Measurements from ENCODE around the gene CLK4.
"Not testable (repeated sequence)": the region's sequence is repeated elsewhere in the genome, so short reads cannot be mapped to it uniquely, and the experiment has no call there.

The CLK4 gene

DNA sequence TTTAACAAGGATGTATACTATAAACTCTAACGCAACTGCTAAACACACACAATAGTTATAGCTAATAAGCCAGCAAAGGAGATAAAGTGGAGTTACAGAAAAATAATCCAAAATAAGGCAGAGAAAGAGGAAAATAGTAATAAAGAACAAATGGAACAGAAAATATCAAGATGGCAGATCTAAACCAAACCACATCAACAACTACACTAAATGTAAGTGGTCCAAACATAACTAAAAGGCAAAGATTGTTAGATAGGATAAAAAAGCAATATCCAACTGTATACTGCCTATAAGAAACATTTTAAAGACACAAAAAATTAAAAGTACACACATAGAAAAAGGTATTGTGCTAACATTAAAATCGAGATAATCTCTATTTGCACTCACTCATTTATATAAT, 31.1 kb downstream of the CLK4 start:
- Histone ChIP-seq H3K4me1 (ENCODE audit: control insufficient read depth, low read depth, low read length) (peaks cover 2% of the 10 kb centered on the region), H3K27ac (ENCODE audit: low read length) (no peak overlapping the region), H3K4me3 (ENCODE audit: low read length) (no peak overlapping the region), H3K9me3 (ENCODE audit: control insufficient read depth, low read depth, low read length) (peaks cover 16% of the 10 kb centered on the region), H3K36me3 (ENCODE audit: control insufficient read depth, low read depth, low read length) (no peaks in the 10 kb centered on the region), H3K27me3 (ENCODE audit: control insufficient read depth, insufficient read depth, low read length) (peaks cover 6% of the 10 kb centered on the region), H3K9ac (ENCODE audit: low read length) (no peak overlapping the region)

DNA sequence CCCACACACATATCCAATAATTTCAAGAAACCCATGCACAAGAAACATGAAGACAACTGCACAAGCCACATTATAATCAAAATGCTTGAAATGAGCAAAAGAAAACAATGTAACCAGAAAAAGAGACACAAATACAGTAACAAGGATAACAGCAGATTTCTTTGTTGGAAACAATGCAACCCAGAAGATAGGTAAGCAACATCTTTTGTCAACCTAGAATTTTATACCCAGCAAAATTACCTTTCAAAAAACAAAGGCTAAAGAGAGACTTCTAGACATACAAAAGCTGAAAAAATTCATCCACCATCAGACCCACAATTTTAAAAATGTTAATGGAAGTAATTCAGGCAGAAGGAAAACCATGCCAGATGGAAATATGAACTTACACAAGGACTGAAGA, 31.7 kb downstream of the CLK4 start:
- Histone ChIP-seq H3K27me3 (ENCODE audit: control insufficient read depth, insufficient read depth, low read length) (peaks cover 7% of the 10 kb centered on the region), H3K36me3 (ENCODE audit: control insufficient read depth, low read depth, low read length) (no peaks in the 10 kb centered on the region), H3K9ac (ENCODE audit: low read length) (no peak overlapping the region), H3K27ac (ENCODE audit: low read length) (no peak overlapping the region), H3K9me3 (ENCODE audit: control insufficient read depth, low read depth, low read length) (peaks cover 16% of the 10 kb centered on the region), H3K4me3 (ENCODE audit: low read length) (no peak overlapping the region), H3K4me1 (ENCODE audit: control insufficient read depth, low read depth, low read length) (peaks cover 3% of the 10 kb centered on the region)

DNA sequence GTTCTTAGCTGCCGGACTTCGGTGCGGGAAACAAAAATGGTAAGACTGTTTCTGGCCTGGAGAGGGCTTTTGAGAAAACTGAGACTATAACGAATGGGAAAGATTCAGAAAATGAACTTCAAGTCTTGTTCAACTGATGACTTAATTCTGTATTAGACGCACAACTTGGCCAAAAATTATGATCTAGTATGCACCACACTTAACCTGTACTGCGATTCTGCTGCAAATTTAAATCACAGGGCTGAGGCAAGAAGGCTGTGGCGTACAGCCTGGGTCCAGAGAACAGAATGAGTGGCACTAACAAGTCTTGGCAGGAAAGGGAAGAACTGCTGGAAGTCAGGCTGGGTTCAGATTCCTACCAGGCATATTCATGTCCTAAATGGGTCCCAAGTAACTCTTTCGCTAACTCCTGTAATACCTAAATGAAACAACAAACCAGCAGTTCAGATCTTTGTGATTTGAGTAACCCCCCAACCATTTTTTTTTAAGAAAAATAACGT, 35.9 kb downstream of the CLK4 start:
- peak overlapping the region; percentile 69 for H3K4me3 ChIP-seq (ENCODE audit: low read length)
- H3K36me3 ChIP-seq (ENCODE audit: control insufficient read depth, low read depth, low read length) = no peaks in the 10 kb centered on the region
- peaks cover 15% of the 10 kb centered on the region for H3K4me1 ChIP-seq (ENCODE audit: control insufficient read depth, low read depth, low read length)
- H3K27ac ChIP-seq (ENCODE audit: low read length) = no peak overlapping the region
- H3K9ac ChIP-seq (ENCODE audit: low read length) = no peak overlapping the region
- H3K9me3 ChIP-seq (ENCODE audit: control insufficient read depth, low read depth, low read length) = peaks cover 11% of the 10 kb centered on the region
- H3K27me3 ChIP-seq (ENCODE audit: control insufficient read depth, insufficient read depth, low read length) = peaks cover 37% of the 10 kb centered on the region

DNA sequence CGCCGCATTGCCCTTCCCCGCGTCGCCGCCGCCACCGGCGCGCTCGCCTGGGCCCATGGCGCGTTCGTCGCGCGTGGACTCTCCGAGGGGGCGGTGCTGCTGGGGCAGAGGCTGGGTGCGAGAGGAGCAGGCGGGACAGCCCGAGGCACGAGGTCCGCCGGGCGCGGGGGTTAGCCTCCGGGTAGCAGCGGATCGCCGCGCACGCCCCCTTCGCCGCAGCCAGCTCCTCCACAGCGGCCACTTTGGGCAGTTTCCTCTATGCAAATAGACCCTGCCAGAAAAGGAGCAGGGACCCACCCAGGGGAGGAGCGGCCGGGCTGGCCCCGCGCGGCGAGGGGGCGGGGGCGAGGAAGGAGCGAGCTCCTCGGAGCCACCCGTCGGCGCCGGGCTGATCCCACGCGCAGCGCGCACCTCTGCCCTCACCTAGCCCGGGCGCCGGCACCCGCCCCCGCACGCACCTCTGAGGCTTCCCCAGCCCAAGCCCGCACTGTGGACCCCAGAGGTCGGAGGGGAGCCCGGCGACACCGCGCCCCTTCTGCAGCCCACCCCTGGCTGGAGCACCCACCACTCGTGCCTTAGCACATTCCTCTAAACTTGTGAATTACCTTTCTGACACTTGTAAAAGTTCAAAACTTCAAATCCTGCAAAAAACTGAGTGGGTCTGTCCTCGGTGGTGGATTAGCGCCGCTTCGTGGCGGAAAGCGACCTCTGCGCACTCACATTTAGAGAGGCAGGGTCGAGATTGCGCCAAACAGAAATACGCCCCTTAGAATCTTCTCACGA, 36.5 kb downstream of the CLK4 start, which contains the start of gene COL23A1:
TSS of gene COL23A1 (minus strand) at position 253 of the 783 bp plus-strand sequence.
- H3K9me3 ChIP-seq (ENCODE audit: control insufficient read depth, low read depth, low read length) = peaks cover 6% of the 10 kb centered on the region
- H3K27me3 ChIP-seq (ENCODE audit: control insufficient read depth, insufficient read depth, low read length) = peaks cover 37% of the 10 kb centered on the region
- H3K4me1 ChIP-seq (ENCODE audit: control insufficient read depth, low read depth, low read length) = peaks cover 15% of the 10 kb centered on the region
- peak within 1 kb of the TSS; percentile 69 for H3K4me3 ChIP-seq (ENCODE audit: low read length)
- no peaks in the 10 kb centered on the region for H3K36me3 ChIP-seq (ENCODE audit: control insufficient read depth, low read depth, low read length)
- no peak within 1 kb of the TSS for H3K27ac ChIP-seq (ENCODE audit: low read length)
- peak within 1 kb of the TSS; percentile 38 for H3K9ac ChIP-seq (ENCODE audit: low read length)

DNA sequence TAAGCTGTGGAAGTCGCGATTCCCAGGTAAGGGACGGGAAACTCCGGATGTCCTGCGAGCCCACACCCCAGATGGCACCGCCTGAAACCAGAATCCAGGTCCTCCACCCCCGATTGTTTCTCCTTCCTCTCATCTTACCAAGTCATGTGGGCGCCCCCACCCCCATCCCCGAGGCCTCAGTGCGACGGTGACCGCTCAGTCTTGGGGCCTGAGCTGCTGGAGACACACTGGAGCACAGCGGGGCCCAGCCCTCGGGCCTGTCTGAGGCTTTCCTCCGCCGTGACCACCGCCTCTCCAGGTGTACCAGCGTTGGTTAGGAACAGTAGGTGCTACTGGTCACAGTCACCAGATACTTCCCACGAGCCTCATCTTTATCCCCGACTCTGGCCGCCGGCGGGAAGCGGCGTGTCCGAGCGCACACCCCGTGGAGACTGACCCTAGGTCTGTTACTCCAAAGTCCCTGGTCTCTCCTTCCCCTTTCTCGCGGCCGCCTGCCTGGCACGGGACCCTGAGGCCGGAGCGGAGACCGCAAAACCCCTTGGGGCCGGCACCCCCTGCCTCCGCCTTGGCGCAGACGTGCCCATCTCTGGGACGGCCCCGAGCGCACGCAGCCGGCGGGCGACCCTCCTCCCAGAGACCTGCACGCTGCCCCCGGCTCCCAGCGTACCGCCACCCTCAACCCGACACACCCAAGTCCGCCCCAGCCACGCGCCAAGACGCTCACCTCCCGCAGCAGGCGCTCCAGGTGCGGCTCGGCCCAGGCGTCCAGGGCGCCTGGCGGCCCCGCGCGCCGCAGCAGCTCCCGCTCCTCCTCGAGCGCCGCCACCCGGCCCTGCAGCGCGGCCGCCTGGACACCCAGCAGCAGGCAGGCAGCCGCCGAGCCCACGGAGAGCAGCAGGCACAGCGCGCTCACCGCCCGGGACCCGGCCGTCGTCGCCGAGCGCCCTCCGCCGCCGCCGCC, 37.4 kb downstream of the CLK4 start:
- H3K27me3 ChIP-seq (ENCODE audit: control insufficient read depth, insufficient read depth, low read length) = peaks cover 37% of the 10 kb centered on the region
- no peak overlapping the region for H3K27ac ChIP-seq (ENCODE audit: low read length)
- H3K4me3 ChIP-seq (ENCODE audit: low read length) = peak overlapping the region; percentile 62
- H3K4me1 ChIP-seq (ENCODE audit: control insufficient read depth, low read depth, low read length) = peaks cover 15% of the 10 kb centered on the region
- peak overlapping the region; percentile 38 for H3K9ac ChIP-seq (ENCODE audit: low read length)
- H3K36me3 ChIP-seq (ENCODE audit: control insufficient read depth, low read depth, low read length) = no peaks in the 10 kb centered on the region
- no peaks in the 10 kb centered on the region for H3K9me3 ChIP-seq (ENCODE audit: control insufficient read depth, low read depth, low read length)

DNA sequence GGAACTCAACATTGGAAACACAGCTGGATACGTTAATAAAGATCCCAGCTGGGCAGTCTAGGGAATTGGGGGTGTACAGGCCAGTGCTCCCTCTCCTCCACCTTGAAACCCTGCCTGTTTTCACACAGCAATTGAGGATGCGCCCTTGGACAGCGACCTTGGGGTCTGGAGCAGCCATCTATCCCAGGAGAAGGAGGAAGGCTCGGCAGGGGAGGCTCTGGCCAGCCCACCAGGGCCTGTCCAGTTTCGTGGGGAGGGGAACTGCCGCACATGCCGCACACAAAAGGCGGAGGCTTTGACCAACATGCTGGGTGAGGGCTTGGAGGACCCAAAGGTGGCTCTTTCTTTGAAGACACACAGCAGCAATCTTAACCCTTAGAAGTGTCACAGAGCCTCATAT, 38.1 kb downstream of the CLK4 start:
- H3K27me3 ChIP-seq (ENCODE audit: control insufficient read depth, insufficient read depth, low read length) = peaks cover 37% of the 10 kb centered on the region
- H3K4me3 ChIP-seq (ENCODE audit: low read length) = peak overlapping the region; percentile 62
- H3K9ac ChIP-seq (ENCODE audit: low read length) = no peak overlapping the region
- H3K27ac ChIP-seq (ENCODE audit: low read length) = no peak overlapping the region
- peaks cover 15% of the 10 kb centered on the region for H3K4me1 ChIP-seq (ENCODE audit: control insufficient read depth, low read depth, low read length)
- no peaks in the 10 kb centered on the region for H3K36me3 ChIP-seq (ENCODE audit: control insufficient read depth, low read depth, low read length)
- no peaks in the 10 kb centered on the region for H3K9me3 ChIP-seq (ENCODE audit: control insufficient read depth, low read depth, low read length)

DNA sequence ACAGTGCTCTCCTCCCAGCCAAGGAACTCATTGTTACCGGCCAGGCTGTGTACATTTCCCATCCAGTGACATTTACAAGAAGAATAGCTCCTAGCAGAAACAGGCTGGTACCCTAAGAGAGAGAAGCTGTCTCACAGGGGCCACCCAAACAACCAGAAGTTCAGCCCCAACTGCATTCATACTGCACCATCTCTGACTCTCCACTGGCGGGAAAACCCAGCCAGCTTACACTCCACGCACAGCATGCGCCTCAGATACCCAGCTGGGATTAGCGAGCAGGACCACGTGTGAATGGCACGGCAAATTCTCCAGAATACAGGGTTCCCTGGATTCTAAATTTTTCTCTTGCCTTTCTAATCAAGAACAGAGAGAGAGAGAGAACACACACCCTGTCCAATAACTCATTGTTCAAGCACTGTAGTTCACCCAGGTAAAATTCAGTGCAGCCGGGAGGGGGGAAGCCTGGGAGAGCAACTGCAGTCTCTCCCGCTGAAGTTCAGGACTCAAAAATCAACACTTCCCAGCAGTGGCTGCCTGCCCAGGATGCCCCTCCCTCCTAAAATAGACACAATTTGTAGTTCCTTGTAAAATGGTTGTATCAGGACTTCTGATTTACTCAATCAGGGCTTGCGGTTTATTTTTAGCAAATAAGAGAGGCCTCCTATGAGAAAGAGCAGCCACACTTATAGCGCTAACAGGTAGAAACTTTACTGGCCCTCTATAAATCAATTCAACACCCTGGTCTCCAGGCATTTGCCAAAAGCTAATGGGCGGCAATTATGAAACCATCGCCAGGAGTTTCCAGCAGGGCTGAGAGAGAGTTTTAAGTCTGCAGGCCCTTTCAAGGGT, 38.9 kb downstream of the CLK4 start:
- H3K4me3 ChIP-seq (ENCODE audit: low read length) = peak overlapping the region; percentile 62
- no peak overlapping the region for H3K9ac ChIP-seq (ENCODE audit: low read length)

DNA sequence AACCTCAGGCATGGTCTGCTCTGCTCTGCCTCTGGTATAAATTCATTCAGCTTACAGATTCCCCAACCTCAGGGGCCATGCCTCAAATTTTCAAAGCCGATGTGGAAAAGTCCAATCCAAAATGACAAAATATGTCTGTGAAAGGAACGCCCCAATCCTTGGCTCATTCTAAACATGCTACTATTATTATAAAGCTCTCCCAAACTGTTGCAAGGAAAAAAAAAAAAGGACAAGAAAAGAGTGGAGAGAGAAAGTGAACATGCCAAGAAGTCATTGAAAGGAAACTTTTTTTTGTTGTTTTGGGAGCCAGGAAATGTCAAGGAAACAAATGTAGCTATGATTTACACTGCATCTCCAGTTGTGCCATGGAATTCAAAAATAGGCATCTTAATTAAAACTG, 40.5 kb downstream of the CLK4 start:
- Histone ChIP-seq H3K36me3 (ENCODE audit: control insufficient read depth, low read depth, low read length) (no peaks in the 10 kb centered on the region), H3K9me3 (ENCODE audit: control insufficient read depth, low read depth, low read length) (no peaks in the 10 kb centered on the region), H3K4me3 (ENCODE audit: low read length) (no peak overlapping the region), H3K9ac (ENCODE audit: low read length) (no peak overlapping the region), H3K4me1 (ENCODE audit: control insufficient read depth, low read depth, low read length) (peaks cover 15% of the 10 kb centered on the region), H3K27me3 (ENCODE audit: control insufficient read depth, insufficient read depth, low read length) (peaks cover 37% of the 10 kb centered on the region), H3K27ac (ENCODE audit: low read length) (no peak overlapping the region)

More for the DNA sequence above, 38.9 kb downstream of the CLK4 start:
- no peaks in the 10 kb centered on the region for H3K9me3 ChIP-seq (ENCODE audit: control insufficient read depth, low read depth, low read length)
- H3K27me3 ChIP-seq (ENCODE audit: control insufficient read depth, insufficient read depth, low read length) = peaks cover 37% of the 10 kb centered on the region
- peaks cover 15% of the 10 kb centered on the region for H3K4me1 ChIP-seq (ENCODE audit: control insufficient read depth, low read depth, low read length)
- no peak overlapping the region for H3K27ac ChIP-seq (ENCODE audit: low read length)
- no peaks in the 10 kb centered on the region for H3K36me3 ChIP-seq (ENCODE audit: control insufficient read depth, low read depth, low read length)

DNA sequence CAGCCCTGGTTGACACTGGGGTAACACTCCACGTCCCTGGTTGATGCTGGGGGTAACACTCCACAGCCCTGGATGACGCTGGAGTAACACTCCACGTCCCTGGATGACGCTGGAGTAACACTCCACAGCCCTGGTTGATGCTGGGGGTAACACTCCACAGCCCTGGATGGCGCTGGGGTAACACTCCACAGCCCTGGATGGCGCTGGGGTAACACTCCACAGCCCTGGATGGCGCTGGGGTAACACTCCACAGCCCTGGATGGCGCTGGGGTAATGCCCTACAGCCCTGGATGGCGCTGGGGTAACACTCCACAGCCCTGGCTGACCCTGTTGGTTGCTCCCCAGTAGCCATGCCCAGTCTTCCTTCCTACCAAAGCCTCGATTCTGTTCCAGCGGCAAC, 41.4 kb downstream of the CLK4 start:
- H3K27ac ChIP-seq (ENCODE audit: low read length); H3K9me3 ChIP-seq (ENCODE audit: control insufficient read depth, low read depth, low read length); H3K9ac ChIP-seq (ENCODE audit: low read length); H3K4me3 ChIP-seq (ENCODE audit: low read length); H3K36me3 ChIP-seq (ENCODE audit: control insufficient read depth, low read depth, low read length): not testable (repeated sequence)
- peaks cover 30% of the 10 kb centered on the region for H3K27me3 ChIP-seq (ENCODE audit: control insufficient read depth, insufficient read depth, low read length)
- peaks cover 12% of the 10 kb centered on the region for H3K4me1 ChIP-seq (ENCODE audit: control insufficient read depth, low read depth, low read length)

DNA sequence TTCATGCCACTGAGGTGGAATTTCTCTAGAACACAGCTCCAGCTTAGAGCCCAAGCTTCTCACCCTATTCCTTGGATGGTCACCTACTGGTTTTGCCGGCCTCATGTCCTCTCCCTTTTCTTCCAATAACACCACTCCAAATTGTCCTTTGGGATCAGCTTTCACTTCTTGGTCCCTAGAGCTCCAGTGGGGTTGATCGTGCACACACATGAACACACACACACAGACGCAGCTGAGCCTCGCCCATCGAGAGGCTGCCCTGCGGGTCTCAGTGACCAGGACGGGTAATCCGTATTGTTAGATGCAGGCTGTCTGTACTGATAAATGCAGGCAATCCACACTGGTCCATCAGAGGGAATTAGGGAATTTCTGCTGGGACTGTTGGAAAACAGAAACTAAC, 43.6 kb downstream of the CLK4 start:
- no peak overlapping the region for H3K27ac ChIP-seq (ENCODE audit: low read length)
- H3K36me3 ChIP-seq (ENCODE audit: control insufficient read depth, low read depth, low read length) = no peaks in the 10 kb centered on the region
- peaks cover 17% of the 10 kb centered on the region for H3K27me3 ChIP-seq (ENCODE audit: control insufficient read depth, insufficient read depth, low read length)
- no peak overlapping the region for H3K4me3 ChIP-seq (ENCODE audit: low read length)
- H3K9ac ChIP-seq (ENCODE audit: low read length) = no peak overlapping the region
- no peaks in the 10 kb centered on the region for H3K9me3 ChIP-seq (ENCODE audit: control insufficient read depth, low read depth, low read length)
- H3K4me1 ChIP-seq (ENCODE audit: control insufficient read depth, low read depth, low read length) = peaks cover 11% of the 10 kb centered on the region

DNA sequence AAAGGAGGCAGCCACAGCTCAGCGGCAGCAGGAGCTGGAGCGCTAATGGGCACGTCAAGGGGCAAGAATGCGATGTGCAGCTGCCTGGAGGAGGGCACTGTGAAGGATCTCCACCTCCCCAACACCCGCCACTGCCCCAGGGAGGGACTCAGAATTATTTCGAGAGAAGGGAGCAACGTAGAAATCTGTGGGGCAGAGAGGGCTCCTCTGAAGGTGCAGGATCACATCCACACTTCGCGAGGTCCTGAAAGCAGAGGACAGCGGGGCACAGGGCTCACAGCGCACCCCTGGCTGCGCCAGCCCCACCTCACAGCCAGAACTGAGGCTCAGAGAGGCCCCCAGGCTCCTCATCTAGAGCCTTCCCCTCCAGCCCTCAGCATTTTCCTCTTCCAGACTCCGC, 44.6 kb downstream of the CLK4 start:
- Histone ChIP-seq H3K36me3 (ENCODE audit: control insufficient read depth, low read depth, low read length) (no peaks in the 10 kb centered on the region), H3K27ac (ENCODE audit: low read length) (no peak overlapping the region), H3K4me1 (ENCODE audit: control insufficient read depth, low read depth, low read length) (peaks cover 1% of the 10 kb centered on the region)

More for the DNA sequence above, 44.6 kb downstream of the CLK4 start:
- Histone ChIP-seq H3K27me3 (ENCODE audit: control insufficient read depth, insufficient read depth, low read length) (peaks cover 7% of the 10 kb centered on the region), H3K9me3 (ENCODE audit: control insufficient read depth, low read depth, low read length) (no peaks in the 10 kb centered on the region), H3K4me3 (ENCODE audit: low read length) (no peak overlapping the region), H3K9ac (ENCODE audit: low read length) (no peak overlapping the region)
